Measurements from ENCODE around the gene MRM3. TPM values are rescaled to one million over a fixed set of nuclear protein-coding genes. Genes with fewer than 3 reads are reported as not detected.

The MRM3 gene
- total RNA-seq, 4 donors from 2014 or later, result 18.6 to 29.1 (median 24.8) TPM

DNA sequence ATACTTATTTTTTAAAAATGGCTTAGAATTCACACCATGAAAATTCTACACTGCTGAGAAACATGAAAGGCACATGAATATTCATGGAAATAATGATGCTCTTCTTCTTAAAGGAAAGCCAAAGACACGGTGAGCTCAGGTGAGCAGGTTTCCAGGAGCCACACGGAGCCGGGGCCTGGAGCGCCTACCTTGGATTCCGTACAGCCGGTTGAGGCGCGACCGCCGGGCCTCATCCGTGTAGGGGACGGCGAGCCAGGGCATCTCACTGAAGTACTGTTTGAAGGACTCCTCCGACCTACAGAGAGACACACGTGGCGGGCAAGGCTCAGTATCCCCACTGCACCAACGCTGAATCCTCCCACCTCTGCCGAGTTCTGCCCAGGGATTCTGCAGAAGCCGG lies 37.1 kb downstream of the MRM3 start:
- H3K27ac ChIP-seq, result no peak overlapping the region
- H3K36me3 ChIP-seq, result peaks cover 0 to 49% (median 0%) of the 10 kb centered on the region in 3 donors
- H3K9me3 ChIP-seq, result no peaks in the 10 kb centered on the region
- 93% methylated on average over 18 to 19 of the region's 19 CpGs for WGBS, 2 donors
- no peak overlapping the region for H3K4me3 ChIP-seq
- H3K4me1 ChIP-seq, result no peaks in the 10 kb centered on the region
- H3K27me3 ChIP-seq, result no peaks in the 10 kb centered on the region
- no peak for DNase-seq (ENCODE audit: low spot score in 2 of 2)
- TF ChIP-seq, protein P1, sequence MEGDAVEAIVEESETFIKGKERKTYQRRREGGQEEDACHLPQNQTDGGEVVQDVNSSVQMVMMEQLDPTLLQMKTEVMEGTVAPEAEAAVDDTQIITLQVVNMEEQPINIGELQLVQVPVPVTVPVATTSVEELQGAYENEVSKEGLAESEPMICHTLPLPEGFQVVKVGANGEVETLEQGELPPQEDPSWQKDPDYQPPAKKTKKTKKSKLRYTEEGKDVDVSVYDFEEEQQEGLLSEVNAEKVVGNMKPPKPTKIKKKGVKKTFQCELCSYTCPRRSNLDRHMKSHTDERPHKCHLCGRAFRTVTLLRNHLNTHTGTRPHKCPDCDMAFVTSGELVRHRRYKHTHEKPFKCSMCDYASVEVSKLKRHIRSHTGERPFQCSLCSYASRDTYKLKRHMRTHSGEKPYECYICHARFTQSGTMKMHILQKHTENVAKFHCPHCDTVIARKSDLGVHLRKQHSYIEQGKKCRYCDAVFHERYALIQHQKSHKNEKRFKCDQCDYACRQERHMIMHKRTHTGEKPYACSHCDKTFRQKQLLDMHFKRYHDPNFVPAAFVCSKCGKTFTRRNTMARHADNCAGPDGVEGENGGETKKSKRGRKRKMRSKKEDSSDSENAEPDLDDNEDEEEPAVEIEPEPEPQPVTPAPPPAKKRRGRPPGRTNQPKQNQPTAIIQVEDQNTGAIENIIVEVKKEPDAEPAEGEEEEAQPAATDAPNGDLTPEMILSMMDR (IDR thresholded peaks at IDR 0.05), result no peak
- TF ChIP-seq EP300 (IDR thresholded peaks at IDR 0.05) (no peak), POLR2A (IDR thresholded peaks at IDR 0.05) (no peak)

DNA sequence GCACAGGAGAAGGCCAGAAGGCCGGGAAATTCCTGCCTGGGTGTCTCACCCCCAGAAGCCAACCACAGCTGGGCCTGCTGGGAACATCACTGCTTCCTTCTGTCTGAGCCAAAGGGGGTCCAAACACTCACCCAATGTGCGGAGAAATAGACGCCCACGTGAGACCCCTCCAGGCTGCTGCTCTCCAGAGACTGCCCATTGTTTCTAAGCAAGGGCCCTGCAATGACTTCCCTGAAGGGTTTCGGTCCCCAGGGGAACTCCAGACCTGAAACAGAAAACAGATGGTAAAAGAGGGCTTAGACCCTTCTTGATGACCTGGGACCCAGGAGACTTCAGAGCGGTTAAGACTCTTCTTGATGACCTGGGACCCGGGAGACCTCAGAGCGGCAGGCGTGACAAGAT lies 41.3 kb downstream of the MRM3 start:
- Histone ChIP-seq H3K36me3 (peaks cover 0 to 34% (median 0%) of the 10 kb centered on the region in 3 donors), H3K4me1 (no peaks in the 10 kb centered on the region), H3K4me3 (no peak overlapping the region), H3K27me3 (no peaks in the 10 kb centered on the region), H3K27ac (no peak overlapping the region), H3K9me3 (no peaks in the 10 kb centered on the region)
- no peak for DNase-seq (ENCODE audit: low spot score in 2 of 2)
- WGBS, 2 donors, result 80 to 88% methylated on average over 9 of the region's 9 CpGs
- TF ChIP-seq POLR2A (IDR thresholded peaks at IDR 0.05), result no peak
- TF ChIP-seq, protein P1 (IDR thresholded peaks at IDR 0.05), result no peak
- TF ChIP-seq EP300 (IDR thresholded peaks at IDR 0.05), result no peak

DNA sequence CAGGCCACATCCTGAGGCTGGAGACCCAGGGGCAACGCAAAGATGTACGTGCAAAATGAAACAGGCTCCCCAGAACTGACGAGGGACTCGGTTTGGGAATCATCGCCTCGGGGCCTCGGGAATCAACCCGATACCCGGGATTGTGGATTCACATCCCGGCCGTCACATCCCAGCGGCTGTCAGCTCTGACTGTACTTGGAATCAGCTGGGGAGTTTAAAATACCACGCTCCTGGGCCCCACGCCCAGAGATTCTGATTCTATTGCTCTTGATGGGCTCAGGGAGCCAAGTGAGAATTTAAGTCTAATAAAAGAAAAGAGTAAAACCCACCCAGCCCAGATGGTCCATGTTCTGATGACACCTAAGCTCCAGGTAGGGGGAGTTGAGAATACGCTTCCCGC lies 42.2 kb downstream of the MRM3 start:
- H3K4me1 ChIP-seq, result no peaks in the 10 kb centered on the region
- H3K27ac ChIP-seq, result no peak overlapping the region
- peaks cover 0 to 25% (median 0%) of the 10 kb centered on the region in 3 donors for H3K36me3 ChIP-seq
- DNase-seq (ENCODE audit: low spot score in 2 of 2), result no peak
- TF ChIP-seq POLR2A (IDR thresholded peaks at IDR 0.05) (no peak), EP300 (IDR thresholded peaks at IDR 0.05) (no peak)
- TF ChIP-seq, protein P1 (IDR thresholded peaks at IDR 0.05), result no peak
- no peak overlapping the region for H3K4me3 ChIP-seq
- 92 to 93% methylated on average over 16 of the region's 16 CpGs for WGBS, 2 donors
- no peaks in the 10 kb centered on the region for H3K27me3 ChIP-seq
- no peaks in the 10 kb centered on the region for H3K9me3 ChIP-seq

GRCh38 chr17:825216-825615 lies 43.1 kb downstream of the MRM3 start:
- no peak overlapping the region for H3K4me3 ChIP-seq
- 79 to 81% methylated on average over 17 of the region's 17 CpGs for WGBS, 2 donors
- no peak for DNase-seq (ENCODE audit: low spot score in 2 of 2)
- H3K27me3 ChIP-seq, result no peaks in the 10 kb centered on the region
- peaks cover 0 to 18% (median 0%) of the 10 kb centered on the region in 3 donors for H3K36me3 ChIP-seq
- H3K9me3 ChIP-seq, result no peaks in the 10 kb centered on the region
- H3K4me1 ChIP-seq, result no peaks in the 10 kb centered on the region
- TF ChIP-seq POLR2A (IDR thresholded peaks at IDR 0.05), result no peak
- TF ChIP-seq, protein P1 (IDR thresholded peaks at IDR 0.05), result no peak
- TF ChIP-seq EP300 (IDR thresholded peaks at IDR 0.05), result no peak
- no peak overlapping the region for H3K27ac ChIP-seq

DNA sequence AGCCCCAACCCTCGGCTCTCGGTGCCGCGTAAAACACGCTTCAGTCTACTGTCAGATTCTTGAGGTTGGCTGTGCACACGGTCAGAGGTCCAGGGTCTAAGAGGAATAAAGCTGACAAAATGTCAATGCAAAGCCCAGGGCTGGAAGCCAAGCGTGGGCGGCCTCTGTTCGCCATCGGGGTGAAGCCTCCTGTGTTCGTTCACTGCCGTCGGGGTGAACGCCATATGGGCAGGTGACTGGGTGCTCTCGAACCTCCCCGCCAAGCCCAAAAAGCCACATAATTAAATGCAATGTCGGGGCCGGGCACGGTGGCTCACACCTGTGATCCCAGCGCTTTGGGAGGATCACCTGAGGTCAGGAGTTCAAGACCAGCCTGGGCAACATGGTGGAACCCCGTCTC lies 44.6 kb downstream of the MRM3 start:
- Histone ChIP-seq H3K4me1 (no peaks in the 10 kb centered on the region), H3K9me3 (peaks cover 0 to 4% (median 0%) of the 10 kb centered on the region in 4 donors), H3K36me3 (peaks cover 0 to 18% (median 0%) of the 10 kb centered on the region in 3 donors), H3K4me3 (no peak overlapping the region), H3K27ac (no peak overlapping the region), H3K27me3 (no peaks in the 10 kb centered on the region)
- 76 to 84% methylated on average over 21 of the region's 21 CpGs for WGBS, 2 donors
- no peak for DNase-seq (ENCODE audit: low spot score in 2 of 2)
- TF ChIP-seq, protein P1 (IDR thresholded peaks at IDR 0.05), result no peak
- no peak for TF ChIP-seq EP300 (IDR thresholded peaks at IDR 0.05)
- no peak for TF ChIP-seq POLR2A (IDR thresholded peaks at IDR 0.05)
